BJ (cell line): Measurements from ENCODE around the gene SLC41A3. TPM values are rescaled to one million over a fixed set of nuclear protein-coding genes. Genes with fewer than 3 reads are reported as not detected.

Experiments
- CTCF ChIA-PET: fragments of 350-600 bp; formaldehyde crosslinking; extraction: SDS; loops from one replicate; lab custom pipeline; 2021; ENCODE audit warnings: antibody characterized with exemption, inconsistent platforms; lab: Yijun Ruan, JAX
- POLR2A ChIA-PET: fragments of 300-600 bp; sonication (Branson Sonifier 250); formaldehyde crosslinking; extraction: SDS; loops from one replicate; lab custom pipeline; 2021; ENCODE audit warnings: antibody characterized with exemption; lab: Charles Lee
- DNase-seq: peaks from one replicate; pipeline ENCODE4 v3.0.0-alpha.2; 2011; ENCODE audit warnings: low read depth
- H3K27me3 ChIP-seq: 2 replicates; pipeline ENCODE4 v1.6.0; 2011; ENCODE audit warnings: low read length; ENCODE audit not compliant: control insufficient read depth, insufficient read depth
- H3K36me3 ChIP-seq: 2 replicates; pipeline ENCODE4 v1.5.1; 2011; ENCODE audit warnings: low read length; ENCODE audit not compliant: control insufficient read depth, insufficient read depth
- H3K4me3 ChIP-seq: 2 replicates; pipeline ENCODE4 v1.5.1; 2011; ENCODE audit warnings: low read depth, mild to moderate bottlenecking, control low read depth, low read length
- polyA plus RNA-seq: library from polyadenylated mRNA; depleted of rRNA; stranded (reverse); fragments of >200 nt; gene quantifications from 2 replicates; pipeline ENCODE4 v1.2.3, GENCODE V29; 2011
- TF ChIP-seq, protein P1 (sequence below): IDR thresholded peaks from 2 replicates; pipeline ENCODE4 v1.5.1; 2011; ENCODE audit warnings: low read depth, mild to moderate bottlenecking, control low read depth, inconsistent platforms, low read length, moderate library complexity; ENCODE audit not compliant: insufficient read depth

Gene SLC41A3
- polyA plus RNA-seq, 1 experiment, result 70.8 TPM

DNA sequence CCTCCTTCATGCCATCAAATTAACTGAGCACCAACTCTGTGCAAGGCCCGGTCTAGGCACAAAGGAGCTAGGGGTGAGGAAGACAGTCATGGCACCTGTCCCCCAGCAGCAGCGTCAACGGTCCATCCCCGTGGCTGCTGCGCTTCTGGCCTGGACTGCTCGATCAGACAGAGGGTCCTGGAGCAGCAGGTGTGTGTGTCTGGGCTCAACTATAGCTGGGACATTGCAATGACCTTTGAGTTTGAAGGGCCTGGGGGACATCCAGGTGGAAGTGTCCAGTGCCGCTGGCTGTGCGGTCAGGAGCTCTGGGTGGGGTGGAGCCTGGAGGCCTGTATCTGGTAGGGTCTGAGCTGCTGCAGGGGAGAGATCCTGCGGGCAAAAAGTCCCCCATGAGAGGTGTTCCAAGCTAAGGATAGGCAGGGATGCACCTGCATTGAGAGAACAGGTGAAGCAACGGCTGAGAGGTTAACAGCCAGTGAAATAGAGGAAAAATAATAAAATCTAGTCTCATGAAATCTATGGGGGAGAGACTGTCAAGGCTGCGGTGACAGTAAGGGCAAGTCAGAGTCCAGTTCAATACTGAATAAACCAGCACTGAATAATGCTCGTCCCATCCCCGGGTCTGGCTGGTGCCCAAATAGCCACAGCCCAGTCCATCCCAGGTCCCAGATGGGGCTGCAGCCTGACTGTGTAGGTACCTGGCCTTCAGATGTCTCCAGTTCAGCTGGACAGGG lies 25.4 kb upstream of the SLC41A3 start:
- DNase-seq, result no peak
- Histone ChIP-seq H3K4me3 (no peak overlapping the region), H3K27me3 (no peaks in the 10 kb centered on the region), H3K36me3 (no peaks in the 10 kb centered on the region)
- TF ChIP-seq, protein P1, sequence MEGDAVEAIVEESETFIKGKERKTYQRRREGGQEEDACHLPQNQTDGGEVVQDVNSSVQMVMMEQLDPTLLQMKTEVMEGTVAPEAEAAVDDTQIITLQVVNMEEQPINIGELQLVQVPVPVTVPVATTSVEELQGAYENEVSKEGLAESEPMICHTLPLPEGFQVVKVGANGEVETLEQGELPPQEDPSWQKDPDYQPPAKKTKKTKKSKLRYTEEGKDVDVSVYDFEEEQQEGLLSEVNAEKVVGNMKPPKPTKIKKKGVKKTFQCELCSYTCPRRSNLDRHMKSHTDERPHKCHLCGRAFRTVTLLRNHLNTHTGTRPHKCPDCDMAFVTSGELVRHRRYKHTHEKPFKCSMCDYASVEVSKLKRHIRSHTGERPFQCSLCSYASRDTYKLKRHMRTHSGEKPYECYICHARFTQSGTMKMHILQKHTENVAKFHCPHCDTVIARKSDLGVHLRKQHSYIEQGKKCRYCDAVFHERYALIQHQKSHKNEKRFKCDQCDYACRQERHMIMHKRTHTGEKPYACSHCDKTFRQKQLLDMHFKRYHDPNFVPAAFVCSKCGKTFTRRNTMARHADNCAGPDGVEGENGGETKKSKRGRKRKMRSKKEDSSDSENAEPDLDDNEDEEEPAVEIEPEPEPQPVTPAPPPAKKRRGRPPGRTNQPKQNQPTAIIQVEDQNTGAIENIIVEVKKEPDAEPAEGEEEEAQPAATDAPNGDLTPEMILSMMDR, result no peak
- ChIA-PET POLR2A (no interaction called here), CTCF (interaction anchor here (0.6 kb wide), 1 partner anchor 137 kb away, joined by 3 read pairs; no protein-coding TSS in a partner anchor)

DNA sequence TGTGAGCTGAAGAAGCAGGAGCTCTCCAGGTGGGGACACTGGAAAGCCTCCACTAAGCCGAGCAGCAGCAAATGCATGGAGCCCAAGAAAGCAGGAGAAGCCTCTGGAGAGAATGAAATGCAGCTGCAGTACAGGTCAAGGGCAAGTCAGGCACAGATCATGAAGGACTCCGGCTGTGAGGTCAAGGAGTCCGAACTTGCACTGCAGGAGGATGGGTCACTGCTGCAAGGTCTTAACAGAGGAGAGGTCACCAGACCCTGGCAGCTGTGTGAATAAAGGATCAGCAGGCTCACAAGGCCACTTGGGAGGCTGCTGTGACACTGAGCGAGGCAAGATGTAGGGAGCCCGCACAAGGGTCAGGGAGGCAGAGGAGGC lies 24.7 kb upstream of the SLC41A3 start:
- POLR2A ChIA-PET, result no interaction called here
- CTCF ChIA-PET, result no interaction called here
- no peak for DNase-seq
- H3K27me3 ChIP-seq, result no peaks in the 10 kb centered on the region
- no peak overlapping the region for H3K4me3 ChIP-seq
- no peaks in the 10 kb centered on the region for H3K36me3 ChIP-seq
- TF ChIP-seq, protein P1, result no peak

DNA sequence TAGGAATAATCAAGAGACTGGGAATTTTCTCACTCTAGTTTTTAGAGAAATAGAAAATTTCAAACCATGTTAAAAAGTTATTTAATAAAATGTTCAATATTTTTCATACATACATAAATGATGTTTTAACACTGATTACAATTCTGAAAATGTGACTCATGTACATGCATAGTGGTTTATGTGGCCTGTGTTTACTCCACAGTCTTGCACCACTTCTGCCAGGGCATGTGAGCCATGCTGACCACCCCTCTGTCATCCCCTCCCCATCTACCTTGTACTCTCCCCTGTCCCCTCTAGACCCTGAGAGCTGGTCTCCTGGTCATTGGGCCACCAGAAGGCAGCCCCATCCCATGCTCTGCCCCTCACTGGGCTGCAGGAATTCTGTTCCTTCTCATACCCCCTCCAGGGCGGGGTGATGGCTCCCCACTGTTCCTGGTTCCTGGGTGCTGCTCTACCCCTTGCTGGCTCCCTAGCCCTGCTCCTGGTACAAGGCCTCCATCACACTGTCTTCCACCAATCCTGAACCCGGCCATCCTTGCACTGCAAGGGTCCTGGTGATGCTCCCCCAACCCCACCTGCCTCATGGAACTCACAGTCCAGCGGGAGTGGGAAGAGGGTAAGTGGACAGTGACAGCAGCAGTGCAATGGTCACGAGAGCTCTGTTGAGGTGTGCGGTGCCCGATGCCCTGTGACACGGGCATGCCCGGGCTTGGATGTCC lies 24.2 kb upstream of the SLC41A3 start:
- H3K4me3 ChIP-seq, result no peak overlapping the region
- POLR2A ChIA-PET, result no interaction called here
- CTCF ChIA-PET, result no interaction called here
- DNase-seq, result no peak
- no peaks in the 10 kb centered on the region for H3K36me3 ChIP-seq
- H3K27me3 ChIP-seq, result no peaks in the 10 kb centered on the region
- TF ChIP-seq, protein P1, result no peak

DNA sequence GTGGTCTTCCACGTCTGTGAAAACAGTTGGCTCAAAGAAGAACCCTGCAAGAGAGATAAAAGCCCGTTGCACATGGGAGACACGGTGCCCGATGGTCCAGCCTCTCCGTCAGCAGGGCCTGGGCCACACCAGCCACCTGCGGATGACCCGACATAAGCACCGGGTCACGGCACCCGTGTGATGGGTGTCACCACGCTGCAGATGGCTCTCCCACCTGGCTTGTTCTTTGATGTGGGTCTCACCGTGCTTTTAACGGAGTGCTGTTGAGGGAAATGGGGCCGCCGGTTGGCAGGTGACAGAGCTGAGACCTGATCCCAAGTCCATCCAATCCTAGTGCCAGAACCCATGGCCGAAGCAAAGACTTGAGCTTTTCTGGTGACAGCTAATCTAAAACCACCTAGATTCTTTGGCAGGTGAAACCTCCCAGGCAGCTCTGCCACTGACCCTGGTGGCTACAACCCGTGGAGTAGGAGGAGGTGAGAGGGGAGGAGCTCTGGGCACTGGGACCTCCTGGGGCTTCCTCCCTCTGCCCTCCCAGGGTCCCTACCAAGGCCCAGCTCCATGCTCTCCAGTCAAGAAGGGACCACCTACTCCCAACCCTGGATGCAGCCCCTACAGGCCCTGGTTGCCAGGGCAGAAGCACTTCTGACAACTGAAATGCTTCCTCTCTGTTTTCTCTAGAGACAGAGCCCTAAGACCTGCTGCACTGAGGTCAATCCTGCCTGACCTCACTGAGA lies 23.4 kb upstream of the SLC41A3 start:
- Histone ChIP-seq H3K27me3 (no peaks in the 10 kb centered on the region), H3K4me3 (no peak overlapping the region), H3K36me3 (no peaks in the 10 kb centered on the region)
- no peak for DNase-seq
- TF ChIP-seq, protein P1, result no peak
- ChIA-PET POLR2A (no interaction called here), CTCF (no interaction called here)
